GM21360 (cell line): Measurements from ENCODE around the gene TUBGCP6.

ENCODE experiments used
- ATAC-seq: cut with Tn5 transposase; IDR thresholded peaks from one replicate; pipeline ENCODE4 v1.9.1; 2021; ENCODE audit warnings: mild to moderate bottlenecking, moderate library complexity; ENCODE audit not compliant: unreplicated experiment

The TUBGCP6 gene

DNA sequence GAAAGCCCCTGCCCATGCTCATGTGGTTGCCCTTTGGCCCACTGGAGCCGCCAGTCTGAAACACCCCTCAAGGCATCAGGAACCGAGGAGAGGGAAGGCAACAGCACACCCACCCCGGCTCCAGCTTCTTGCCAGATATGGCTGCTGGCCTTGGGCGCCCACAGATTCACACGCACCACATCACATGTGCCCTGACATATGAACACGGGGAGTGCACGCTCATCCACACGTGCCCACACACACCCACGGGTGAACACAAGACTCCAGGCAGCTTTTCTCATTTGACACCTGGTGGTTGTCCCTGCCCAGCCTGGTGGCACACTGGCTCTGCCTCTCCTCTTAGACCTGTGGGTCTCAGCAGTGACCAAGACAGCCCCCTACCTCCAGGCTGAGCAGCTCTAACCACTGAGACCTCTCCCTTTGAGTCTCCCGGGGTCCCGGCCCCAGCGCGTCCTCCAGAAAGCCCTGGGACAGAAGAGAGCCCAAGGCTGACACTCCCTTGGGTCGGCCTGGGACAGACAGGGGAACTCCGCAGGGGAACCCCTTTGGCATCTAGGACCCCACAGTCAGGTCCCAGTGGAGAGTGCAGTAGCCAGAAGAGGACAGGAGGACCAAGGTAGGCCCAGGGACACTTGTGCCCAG is 19.4 kb upstream of the TUBGCP6 start:
- ATAC-seq = no peak

GRCh38 chr22:50262973-50263617 is 18.3 kb upstream of the TUBGCP6 start:
- no peak for ATAC-seq

- ATAC-seq = no peak
Measured at GRCh38 chr22:50262460-50262911, 17.7 kb upstream of the TUBGCP6 start.

DNA sequence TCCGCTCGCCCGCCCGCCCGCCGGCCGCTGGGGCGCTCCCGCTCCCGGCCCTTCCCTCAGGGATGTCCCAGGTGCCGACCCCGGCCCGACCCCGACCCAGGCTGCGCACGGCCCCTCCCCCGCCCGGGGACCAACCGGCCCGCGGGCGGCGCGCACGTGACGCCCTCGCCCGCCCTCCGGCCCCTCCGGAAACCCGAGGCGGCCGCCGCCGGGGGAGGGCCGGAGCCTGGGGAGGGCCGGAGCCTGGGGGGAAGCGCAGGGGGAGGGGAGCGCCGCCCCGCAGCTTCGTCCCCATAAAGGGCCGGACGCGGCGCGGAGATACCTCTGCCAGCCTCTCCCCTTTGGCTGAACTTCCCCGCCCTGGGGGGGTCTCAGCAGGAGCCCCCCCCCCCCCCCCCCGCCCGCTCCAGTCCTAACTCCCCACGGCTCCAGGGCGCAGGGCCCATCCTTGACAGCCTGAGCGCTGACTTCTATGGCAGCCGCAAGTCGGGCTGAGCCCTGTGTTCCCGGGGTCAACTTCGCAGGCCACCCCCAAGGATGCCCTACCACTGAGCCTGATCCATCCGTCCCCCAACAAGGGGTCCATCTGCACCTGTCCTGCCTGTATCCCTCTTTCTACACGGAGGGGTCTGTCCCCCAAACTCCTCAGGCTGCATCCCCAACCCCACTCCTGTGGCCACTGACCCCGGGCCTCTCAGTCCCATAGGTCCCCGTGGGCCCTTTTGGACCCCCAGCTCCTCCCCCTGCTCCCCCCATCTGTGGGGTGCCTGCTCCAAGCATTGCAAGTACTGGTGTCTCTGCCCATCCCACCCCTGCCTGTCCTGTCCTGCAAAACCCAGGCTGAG is 17.0 kb upstream of the TUBGCP6 start, which contains the start of gene MAPK12:
TSS of gene MAPK12 (minus strand) at position 69 of the 845 bp plus-strand sequence. CDS start 174 bp downstream, outside the sequence.
- no peak for ATAC-seq

DNA sequence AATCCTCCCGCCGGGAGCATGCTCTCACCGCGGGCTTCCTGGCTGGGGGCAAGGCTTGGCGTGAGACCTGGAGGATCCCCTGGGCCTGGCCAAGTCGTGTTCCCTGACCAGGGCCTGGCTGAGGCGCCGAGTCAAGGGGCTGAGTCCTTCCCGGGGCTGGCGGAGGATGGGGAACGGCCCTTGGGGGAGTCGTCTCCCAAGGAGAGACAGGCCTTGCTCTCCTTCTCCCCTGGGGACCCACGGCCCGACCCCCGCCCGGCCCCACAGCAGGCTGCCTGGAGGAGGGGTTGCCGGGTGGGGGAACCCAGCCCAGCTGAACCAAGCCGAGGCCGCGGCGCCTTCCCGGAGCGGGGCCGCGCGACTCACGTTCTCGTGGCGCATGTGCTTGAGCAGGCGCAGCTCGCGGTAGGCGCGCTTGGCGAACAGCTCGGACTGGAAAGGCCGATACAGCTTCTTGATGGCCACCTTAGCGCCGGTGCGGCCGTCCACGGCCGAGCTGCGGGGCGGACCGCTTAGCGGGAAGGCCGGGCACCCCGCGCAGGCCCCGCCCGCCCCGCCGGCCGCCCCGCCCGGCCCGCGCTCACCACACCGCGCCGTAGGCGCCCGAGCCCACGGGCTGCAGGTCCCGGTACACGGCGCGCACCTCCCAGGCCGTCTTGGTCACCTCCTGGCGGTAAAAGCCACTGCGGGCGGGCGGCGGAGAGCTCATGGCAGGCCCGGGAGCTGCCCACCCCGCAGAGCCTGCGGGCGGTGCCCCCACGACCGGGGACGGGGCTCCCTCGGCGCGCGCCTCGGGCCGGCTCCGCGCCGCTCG is 16.2 kb upstream of the TUBGCP6 start:
- ATAC-seq = no peak

DNA sequence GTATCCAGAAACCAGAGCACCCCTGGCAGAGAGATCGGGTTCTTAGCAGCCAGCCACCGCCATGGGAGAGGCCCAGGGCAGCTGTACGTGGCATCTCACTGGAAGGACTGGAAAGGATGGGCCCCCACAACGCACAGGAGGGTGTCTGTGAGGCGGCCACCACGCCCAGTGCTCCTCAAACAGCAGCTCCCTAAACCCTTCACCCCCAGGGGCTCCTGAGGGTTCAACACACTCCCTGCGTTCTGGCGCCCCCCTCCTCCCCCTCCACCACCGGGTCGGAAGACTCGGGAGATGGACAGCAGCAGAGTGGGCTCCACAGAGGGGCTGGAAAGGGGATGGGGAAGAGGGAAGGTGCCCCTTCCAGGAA is 15.6 kb upstream of the TUBGCP6 start:
- no peak for ATAC-seq

DNA sequence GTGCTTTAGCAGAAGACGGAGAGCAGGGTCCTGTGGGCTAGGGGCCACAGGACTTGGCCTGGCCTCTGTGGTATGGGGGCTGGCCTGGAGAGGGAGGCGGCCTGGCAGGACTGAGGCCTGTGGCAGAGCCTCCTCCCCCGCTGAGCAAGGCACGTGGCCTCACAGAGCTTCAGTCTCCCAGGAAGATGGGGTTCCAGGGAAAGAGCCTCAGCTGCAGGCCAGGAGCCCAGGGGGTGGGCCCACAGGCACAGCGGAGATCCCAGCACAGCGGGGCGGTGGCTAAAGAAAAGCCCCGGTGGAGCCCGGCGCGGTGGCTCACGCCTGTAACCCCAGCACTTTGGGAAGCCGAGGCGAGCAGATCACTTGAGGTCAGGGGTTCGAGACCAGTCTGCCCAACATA is 14.5 kb upstream of the TUBGCP6 start:
- ATAC-seq = no peak

GRCh38 chr22:50258361-50259292 is 13.8 kb upstream of the TUBGCP6 start:
- ATAC-seq = no peak

- ATAC-seq = no peak
Measured at GRCh38 chr22:50257451-50258360, 12.9 kb upstream of the TUBGCP6 start.

- no peak for ATAC-seq
Measured at GRCh38 chr22:50257041-50257440, 12.2 kb upstream of the TUBGCP6 start.

GRCh38 chr22:50256258-50256862 is 11.5 kb upstream of the TUBGCP6 start:
- ATAC-seq = no peak

DNA sequence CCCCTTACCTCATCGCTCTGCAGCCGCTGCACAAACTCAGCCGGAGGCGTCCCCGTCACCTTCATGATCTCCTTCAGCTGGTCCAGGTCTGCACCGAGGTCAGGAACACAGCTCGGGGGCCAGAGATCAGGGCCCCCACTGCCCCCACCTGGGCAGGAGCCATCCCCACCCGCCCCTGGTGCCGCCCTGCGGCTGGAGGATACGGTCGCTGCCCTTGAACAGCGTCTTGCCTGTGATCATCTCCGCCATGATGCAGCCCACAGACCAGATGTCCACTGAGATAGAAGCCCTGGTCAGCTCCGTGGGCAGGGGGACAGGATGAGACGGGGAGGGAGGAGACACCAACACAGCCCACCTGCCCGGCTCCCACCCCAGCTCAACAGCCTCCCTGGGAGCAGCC is 10.8 kb upstream of the TUBGCP6 start:
- no peak for ATAC-seq

DNA sequence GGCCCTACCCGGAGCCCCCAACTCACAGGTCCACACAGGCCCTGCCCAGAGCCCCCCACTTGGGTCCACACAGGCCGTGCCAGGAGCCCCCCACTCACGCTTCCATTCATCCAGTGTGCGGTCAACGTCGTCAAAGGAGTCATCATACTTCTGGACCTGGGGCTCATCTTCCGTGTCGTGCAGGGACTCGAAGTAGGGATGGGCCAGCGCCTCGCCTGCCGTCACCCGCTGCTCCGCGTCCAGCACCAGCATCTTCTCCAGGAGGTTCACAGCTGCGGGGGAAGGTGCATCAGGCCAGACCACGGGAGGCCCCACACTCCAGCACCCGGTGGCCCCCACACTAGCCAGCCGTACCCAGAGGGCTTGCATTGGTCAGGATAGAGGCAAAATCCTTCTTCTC is 10.3 kb upstream of the TUBGCP6 start:
- ATAC-seq = no peak

DNA sequence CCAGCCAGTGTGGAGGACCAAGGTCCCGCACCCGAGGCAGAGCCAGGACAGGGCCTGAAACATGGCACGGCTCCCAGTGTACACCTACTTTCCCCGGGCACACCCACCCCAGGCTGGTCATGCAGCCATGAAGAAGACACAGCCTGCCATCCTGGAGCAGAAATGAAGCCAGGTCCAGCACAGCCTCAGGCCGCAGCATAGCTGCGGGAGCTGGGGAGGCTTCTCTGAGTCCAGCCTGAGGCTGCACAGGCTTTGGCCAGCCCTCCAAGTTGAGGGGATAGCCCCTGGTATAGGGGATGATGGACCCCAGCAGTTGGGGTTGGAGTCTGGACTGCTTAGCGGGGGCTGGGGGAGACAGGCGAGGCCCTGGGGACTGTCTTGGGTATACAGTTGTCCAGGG is 9.1 kb upstream of the TUBGCP6 start:
- ATAC-seq = no peak

- ATAC-seq = no peak
Measured at GRCh38 chr22:50253046-50253915, 8.5 kb upstream of the TUBGCP6 start.

DNA sequence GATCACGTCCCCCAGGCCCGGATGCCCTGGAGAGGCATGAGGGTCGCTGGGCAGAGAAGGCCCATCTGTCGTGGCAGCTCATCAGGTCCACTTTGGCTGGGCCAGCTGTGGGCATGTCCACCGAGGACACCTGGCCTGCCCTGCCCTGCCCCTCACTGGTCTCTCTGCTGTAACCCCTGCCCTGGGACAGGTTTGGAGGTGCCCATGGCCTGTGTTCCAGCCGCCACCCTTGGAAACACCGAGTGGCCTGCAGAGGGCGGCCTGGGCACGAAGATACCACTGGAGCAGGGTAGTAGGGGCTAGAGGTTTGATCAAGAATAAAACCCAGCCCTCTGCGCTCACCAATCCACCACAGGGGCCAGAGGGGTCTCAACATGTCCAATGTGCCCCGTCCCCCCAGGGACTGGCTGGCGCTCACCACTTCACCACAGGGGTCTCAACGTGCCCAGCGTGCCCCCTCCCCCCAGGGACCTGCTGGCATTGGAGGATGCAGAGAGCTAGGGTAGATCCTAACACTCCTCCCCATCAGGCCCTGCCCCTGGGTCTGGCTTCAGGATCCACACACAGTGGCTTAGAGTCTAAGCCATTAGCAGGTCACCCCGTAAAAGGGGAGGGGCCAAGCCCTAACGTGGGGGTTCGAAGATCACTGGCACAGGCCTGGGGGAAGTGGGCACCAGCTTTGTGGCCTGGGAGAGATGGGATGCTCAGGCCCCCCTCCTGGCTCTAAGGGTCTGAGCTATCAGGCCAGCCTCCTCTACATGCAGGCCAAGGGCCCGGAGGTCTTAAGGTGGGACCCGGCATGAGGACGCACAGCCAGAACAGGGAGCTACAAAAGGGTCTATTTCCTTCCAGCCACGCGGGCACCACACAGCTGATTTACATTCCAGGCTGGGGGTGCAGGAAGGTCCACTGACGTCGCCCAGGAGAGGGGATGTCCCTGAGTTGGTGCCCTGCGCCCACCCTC is 7.5 kb upstream of the TUBGCP6 start:
- no peak for ATAC-seq
